A549 (cell line): ENCODE results near the gene SSC5D. TPM values are rescaled to one million over a fixed set of nuclear protein-coding genes. Genes with fewer than 3 reads are reported as not detected.

Experiments used
- ATAC-seq, 2 experiments: fragments of 200-7000 bp in 1 of 2; fragments of >200 bp in 1 of 2; cut with Nextera tagmentation in 1 of 2; cut with Tn5 transposase in 1 of 2; 3 replicates each; pipeline versions ENCODE4 v1.8.0 to v1.9.1; 2018 to 2020; ENCODE audit warnings: mild to moderate bottlenecking in 1 of 2, moderate library complexity in 1 of 2
- CTCF ChIA-PET: fragments of 300-600 bp; sonication (Branson Sonifier 250); formaldehyde crosslinking; extraction: SDS; loops from one replicate; lab custom pipeline; 2021; ENCODE audit warnings: antibody characterized with exemption, inconsistent platforms; lab: Yijun Ruan, JAX
- POLR2A ChIA-PET: fragments of 350-600 bp; formaldehyde crosslinking; extraction: SDS; loops from one replicate; lab custom pipeline; 2021; ENCODE audit warnings: antibody characterized with exemption, inconsistent platforms; lab: Yijun Ruan, JAX
- DNase-seq, 2 experiments: peaks; one replicate each; pipeline versions ENCODE4 v3.0.0 to v3.0.0-alpha.2; 2011 to 2016; ENCODE audit warnings: low read depth in 1 of 2, low spot score in 1 of 2
- FAIRE-seq: peaks from 2 replicates; lab custom pipeline; 2011; peaks lifted over from hg19 to GRCh38; lab: Jason Lieb, UNC
- H3K27ac ChIP-seq, 2 experiments: fragments of >200 bp; sonication (Bioruptor Twin); formaldehyde crosslinking; 3 replicates each; pipeline ENCODE4 v1.5.1; 2016 to 2017
- H3K4me1 ChIP-seq: fragments of >200 bp; sonication (Bioruptor Twin); formaldehyde crosslinking; 3 replicates; pipeline ENCODE4 v1.6.1; 2016
- H3K4me2 ChIP-seq: fragments of >200 bp; sonication (Bioruptor Twin); formaldehyde crosslinking; 3 replicates; pipeline ENCODE4 v1.6.1; 2016
- H3K4me3 ChIP-seq: fragments of >200 bp; sonication (Bioruptor Twin); formaldehyde crosslinking; 3 replicates; pipeline ENCODE4 v1.5.1; 2016
- H3K9me3 ChIP-seq: fragments of >200 bp; sonication (Bioruptor Twin); formaldehyde crosslinking; 3 replicates; pipeline ENCODE4 v1.6.1; 2016
- ATOH8 ChIP-seq: fragments of 250-450 bp; sonication (Bioruptor Pico); IDR thresholded peaks from 2 replicates; pipeline ENCODE4 v1.5.0; 2020; ENCODE audit warnings: low read depth, mild to moderate bottlenecking, moderate library complexity
- CBX2 ChIP-seq: fragments of 200-600 bp; sonication (generic); IDR thresholded peaks from 2 replicates; pipeline ENCODE4 v1.6.1; 2016; ENCODE audit warnings: low read depth, mild to moderate bottlenecking, borderline replicate concordance
- CHD2 ChIP-seq: fragments of 150-350 bp; IDR thresholded peaks from 2 replicates; pipeline ENCODE4 v1.6.1; 2014; ENCODE audit warnings: low read length; ENCODE audit not compliant: partially characterized antibody
- E2F6 ChIP-seq: IDR thresholded peaks from 2 replicates; pipeline ENCODE4 v1.6.1; 2012; ENCODE audit warnings: low read depth, borderline replicate concordance
- EHF ChIP-seq: fragments of 250-450 bp; sonication (Bioruptor Pico); IDR thresholded peaks from 2 replicates; pipeline ENCODE4 v1.5.0; 2020; ENCODE audit warnings: mild to moderate bottlenecking
- ELK1 ChIP-seq: fragments of 150-350 bp; IDR thresholded peaks from 2 replicates; pipeline ENCODE4 v1.6.1; 2014; ENCODE audit warnings: low read depth, mild to moderate bottlenecking, low read length
- EP300 ChIP-seq, 2 experiments: fragments of >200 bp; sonication (Bioruptor Twin); formaldehyde crosslinking; IDR thresholded peaks; 2 replicates in 1 of 2; 3 replicates in 1 of 2; pipeline ENCODE4 v1.6.1; 2016 to 2017
- FOSB ChIP-seq: fragments of 250-450 bp; sonication (Bioruptor Pico); IDR thresholded peaks from 2 replicates; pipeline ENCODE4 v1.5.0; 2020; ENCODE audit warnings: mild to moderate bottlenecking, moderate library complexity
- FOSL2 ChIP-seq, 2 experiments: fragments of 450-650 bp in 1 of 2; fragments of >200 bp in 1 of 2; sonication (Bioruptor Twin) in 1 of 2; formaldehyde crosslinking; IDR thresholded peaks; 2 replicates each; pipeline versions ENCODE4 v1.5.0 to v1.6.1; 2016 to 2020; ENCODE audit warnings: mild to moderate bottlenecking in 1 of 2, moderate library complexity in 1 of 2
- GATA3 ChIP-seq: IDR thresholded peaks from 2 replicates; pipeline ENCODE4 v1.6.1; 2012; ENCODE audit warnings: borderline replicate concordance
- HDAC2 ChIP-seq: fragments of 200-600 bp; sonication (generic); IDR thresholded peaks from 2 replicates; pipeline ENCODE4 v1.6.1; 2016
- HES2 ChIP-seq: fragments of >200 bp; sonication (Bioruptor Twin); formaldehyde crosslinking; IDR thresholded peaks from 2 replicates; pipeline ENCODE4 v1.6.1; 2016
- HOXB5 ChIP-seq: fragments of 250-450 bp; sonication (Bioruptor Pico); IDR thresholded peaks from 2 replicates; pipeline ENCODE4 v1.5.0; 2020; ENCODE audit warnings: mild to moderate bottlenecking, moderate library complexity
- JUN ChIP-seq, 2 experiments: fragments of >200 bp; sonication (Bioruptor Twin); formaldehyde crosslinking; IDR thresholded peaks; 2 replicates in 1 of 2; 3 replicates in 1 of 2; pipeline ENCODE4 v1.6.1; 2016 to 2017
- JUNB ChIP-seq: fragments of >200 bp; sonication (Bioruptor Twin); formaldehyde crosslinking; IDR thresholded peaks from 2 replicates; pipeline ENCODE4 v1.6.1; 2016
- KDM5A ChIP-seq: fragments of 200-600 bp; sonication (generic); IDR thresholded peaks from 2 replicates; pipeline ENCODE4 v1.6.1; 2016; ENCODE audit warnings: antibody characterized with exemption, mild to moderate bottlenecking
- MAFK ChIP-seq: fragments of 450-650 bp; IDR thresholded peaks from 2 replicates; pipeline ENCODE4 v1.6.1; 2014; ENCODE audit not compliant: partially characterized antibody
- MAX ChIP-seq: IDR thresholded peaks from 2 replicates; pipeline ENCODE4 v1.6.1; 2012
- MYC ChIP-seq: IDR thresholded peaks from 2 replicates; pipeline ENCODE4 v1.6.1; 2012; ENCODE audit warnings: mild to moderate bottlenecking, inconsistent platforms, low read length, improper control_type of control experiment, borderline replicate concordance
- NFE2L2 ChIP-seq: fragments of 150-350 bp; conservative IDR thresholded peaks from 2 replicates; pipeline ENCODE4 v1.6.1; 2014; ENCODE audit warnings: low read length
- PBX3 ChIP-seq: IDR thresholded peaks from 2 replicates; pipeline ENCODE4 v1.6.1; 2012
- PHF8 ChIP-seq: fragments of 200-600 bp; sonication (generic); IDR thresholded peaks from 2 replicates; pipeline ENCODE4 v1.6.1; 2016; ENCODE audit warnings: low read depth, mild to moderate bottlenecking, antibody characterized with exemption, moderate library complexity, borderline replicate concordance
- RAD21 ChIP-seq, 2 experiments: fragments of >200 bp in 1 of 2; sonication (Bioruptor Twin) in 1 of 2; formaldehyde crosslinking in 1 of 2; IDR thresholded peaks in 1 of 2; conservative IDR thresholded peaks in 1 of 2; 2 replicates in 1 of 2; 3 replicates in 1 of 2; pipeline ENCODE4 v1.6.1; 2012 to 2018; ENCODE audit warnings: inconsistent platforms in 1 of 2
- SREBF2 ChIP-seq: fragments of 450-650 bp; IDR thresholded peaks from 2 replicates; pipeline ENCODE4 v1.6.1; 2014; ENCODE audit warnings: mild to moderate bottlenecking, moderate library complexity
- TP53 ChIP-seq: fragments of 250-450 bp; sonication (Bioruptor Pico); IDR thresholded peaks from 2 replicates; pipeline ENCODE4 v1.5.0; 2021; ENCODE audit warnings: mild to moderate bottlenecking, moderate library complexity
- USF2 ChIP-seq: fragments of 450-650 bp; IDR thresholded peaks from 2 replicates; pipeline ENCODE4 v1.6.1; 2014; ENCODE audit warnings: antibody characterized with exemption
- ZC3H11A ChIP-seq: fragments of 450-650 bp; IDR thresholded peaks from 2 replicates; pipeline ENCODE4 v1.6.1; 2014; ENCODE audit warnings: antibody characterized with exemption, mild to moderate bottlenecking
- ZFP36 ChIP-seq: fragments of 450-650 bp; IDR thresholded peaks from 2 replicates; pipeline ENCODE4 v1.6.1; 2014; ENCODE audit warnings: borderline replicate concordance; ENCODE audit not compliant: partially characterized antibody
- ZNF302 ChIP-seq: fragments of 250-450 bp; sonication (Bioruptor Pico); IDR thresholded peaks from 2 replicates; pipeline ENCODE4 v1.9.0; 2021; ENCODE audit warnings: inconsistent platforms, mild to moderate bottlenecking, moderate library complexity
- WGBS: methylation state at CpG from one replicate; pipeline ENCODE4 v1.1.6; 2017; ENCODE audit errors: missing lambda C conversion rate; 5-methylcytosine and 5-hydroxymethylcytosine counted together
- polyA plus RNA-seq, 4 experiments: library from polyadenylated mRNA; depleted of rRNA in 3 of 4; stranded (reverse); fragments of >200 nt; fragmentation: RNase III in 1 of 4; extraction: RNeasy Plus Mini Kit Qiagen cat#74134 plus additional on column Dnase treatment in 1 of 4; gene quantifications; 2 replicates in 3 of 4; 3 replicates in 1 of 4; pipeline ENCODE4 v1.2.3, GENCODE V29; 2011 to 2017

Gene SSC5D
- polyA plus RNA-seq, 2 of the 4 experiments (the other 2 are of a cell fraction) = 0.22 to 1.5 TPM

- TF ChIP-seq MYC (no peak), MAFK (no peak), GATA3 (no peak), FOSB (CRISPR knock-in tag) (no peak), NFE2L2 (no peak), CBX2 (no peak), ATOH8 (no peak), E2F6 (no peak)
- TF ChIP-seq, all 56 proteins: peak for 0
These were observed 66.5 kb downstream of the SSC5D start (continued) for GRCh38 chr19:55554741-55555152.

- no peak for FAIRE-seq
- Histone ChIP-seq H3K9me3 (0 out of 3 replicates have a peak, but pooled peaks cover 2% of the 10 kb centered on the region), H3K4me1 (peaks cover 6% of the 10 kb centered on the region; the same call in 1 of the 3 replicates), H3K4me2 (no peak overlapping the region), H3K4me3 (no peak overlapping the region), H3K27ac (no peak overlapping the region)
- POLR2A ChIA-PET = no interaction called here
- no peak for DNase-seq
- no peak for TF ChIP-seq ZC3H11A
- TF ChIP-seq ZNF302 (CRISPR knock-in tag) = no peak
- TF ChIP-seq ATOH8 = no peak
- no peak for TF ChIP-seq JUNB
- TF ChIP-seq RAD21 (conservative IDR thresholded peaks at IDR 0.05 in 1 of 2, IDR thresholded peaks at IDR 0.05 in 1 of 2) = no peak
- no peak for TF ChIP-seq CHD2
- TF ChIP-seq USF2 = no peak
- no peak for TF ChIP-seq FOSB (CRISPR knock-in tag)
- TF ChIP-seq ZFP36 = no peak
- CTCF ChIA-PET = interaction anchor here (1.1 to 6.8 kb wide), 5 partner anchors 13 to 92 kb away, joined by 3 to 31 read pairs (median 4); partner anchors contain the start of gene SBK3
- 85% methylated on average over 9 of the region's 9 CpGs for WGBS
- ATAC-seq = no peak
These were observed 71.4 kb downstream of the SSC5D start for GRCh38 chr19:55559684-55560083.

- ATAC-seq (peak; percentile 65 to 66; a peak in 5 of 6 replicates), DNase-seq (no peak), FAIRE-seq (no peak)
- Histone ChIP-seq H3K4me1 (peaks cover 6% of the 10 kb centered on the region; the same call in 1 of the 3 replicates), H3K4me2 (no peak overlapping the region), H3K9me3 (0 out of 3 replicates have a peak, but pooled peaks cover 2% of the 10 kb centered on the region), H3K4me3 (no peak overlapping the region), H3K27ac (no peak overlapping the region)
- POLR2A ChIA-PET = no interaction called here
- CTCF ChIA-PET = interaction anchor here (6.8 kb wide), 1 partner anchor 9 kb away, joined by 31 read pairs; no protein-coding TSS in a partner anchor
- 83% methylated on average over 12 of the region's 12 CpGs for WGBS
- TF ChIP-seq SREBF2 (no peak), CHD2 (no peak), TP53 (CRISPR knock-in tag) (no peak), PBX3 (no peak), FOSL2 (IDR thresholded peaks at IDR 0.05) (no peak), FOSL2 (CRISPR knock-in tag; IDR thresholded peaks at IDR 0.05) (no peak), EP300 (IDR thresholded peaks at IDR 0.05) (no peak), HDAC2 (no peak), KDM5A (no peak), HES2 (no peak), USF2 (no peak), RAD21 (conservative IDR thresholded peaks at IDR 0.05 in 1 of 2, IDR thresholded peaks at IDR 0.05 in 1 of 2) (no peak), JUN (IDR thresholded peaks at IDR 0.05) (no peak), MAX (no peak), ELK1 (no peak), PHF8 (no peak), NFE2L2 (no peak), HOXB5 (CRISPR knock-in tag) (no peak), EHF (CRISPR knock-in tag) (no peak)
These were observed 75.0 kb downstream of the SSC5D start for GRCh38 chr19:55563261-55563690.
